SK-N-MC (cell line): ENCODE measurements around the gene LTK.

Source experiments
- EZH2 ChIP-seq: fragments of 200-600 bp; sonication (generic); IDR thresholded peaks from one replicate; pipeline ENCODE4 v1.6.1; 2017; ENCODE audit warnings: antibody characterized with exemption
- POLR2AphosphoS5 ChIP-seq: IDR thresholded peaks from 2 replicates; pipeline ENCODE4 v1.6.1; 2012; ENCODE audit warnings: mild to moderate bottlenecking, low read depth, low read length, borderline replicate concordance

- TF ChIP-seq EZH2 (no peak), POLR2AphosphoS5 (no peak)
Measured at GRCh38 chr15:41505776-41506175, 7.9 kb downstream of the LTK start.
